PC-3 (cell line): ENCODE data around the gene SMARCD1. TPM values are rescaled to one million over a fixed set of nuclear protein-coding genes. Genes with fewer than 3 reads are reported as not detected.

Experiments
- ATAC-seq: fragments of 200-7000 bp; cut with Tn5 transposase; 2 replicates; pipeline ENCODE4 v1.9.1; 2020; ENCODE audit warnings: mild to moderate bottlenecking, moderate library complexity
- BruUV-seq: library from RNA; stranded (reverse); fragments of 400-500 nt; replicated peaks from 2 replicates; lab custom pipeline; 2021; lab: Mats Ljungman, UMichigan
- CTCF ChIA-PET: fragments of 300-600 bp; sonication (Branson Sonifier 250); formaldehyde crosslinking; loops from one replicate; lab custom pipeline; 2022; ENCODE audit warnings: antibody characterized with exemption; lab: Charles Lee
- POLR2A ChIA-PET: fragments of 300-600 bp; sonication (Branson Sonifier 250); formaldehyde crosslinking; loops from one replicate; lab custom pipeline; 2022; ENCODE audit warnings: antibody characterized with exemption; ENCODE audit not compliant: unreplicated experiment; lab: Charles Lee
- DNase-seq: peaks from one replicate; pipeline ENCODE4 v3.0.0-alpha.2; 2015
- H2AFZ ChIP-seq: fragments of 300-600 bp; sonication (generic); 2 replicates; pipeline ENCODE4 v1.6.0; 2016; ENCODE audit warnings: antibody characterized with exemption, low read length
- H3F3A ChIP-seq: fragments of 300-600 bp; sonication (generic); one replicate; pipeline ENCODE4 v1.6.0; 2017; ENCODE audit warnings: antibody characterized with exemption, low read length, control low read depth, mild to moderate bottlenecking; ENCODE audit not compliant: unreplicated experiment
- H3K27ac ChIP-seq: fragments of 300-600 bp; sonication (generic); 2 replicates; pipeline ENCODE4 v1.5.1; 2016; ENCODE audit warnings: mild to moderate bottlenecking, low read length
- H3K27me3 ChIP-seq: fragments of 300-600 bp; sonication (generic); 2 replicates; pipeline ENCODE4 v1.6.1; 2016; ENCODE audit warnings: low read length, mixed read lengths
- H3K36me3 ChIP-seq: fragments of 300-600 bp; sonication (generic); 2 replicates; pipeline ENCODE4 v1.6.1; 2016; ENCODE audit warnings: low read depth, mixed run types, low read length, mixed read lengths
- H3K4me1 ChIP-seq: fragments of 300-600 bp; sonication (generic); 2 replicates; pipeline ENCODE4 v1.5.1; 2016; ENCODE audit warnings: low read length; ENCODE audit not compliant: insufficient read depth
- H3K4me2 ChIP-seq: fragments of 300-600 bp; sonication (generic); 2 replicates; pipeline ENCODE4 v1.6.0; 2016; ENCODE audit warnings: low read length
- H3K4me3 ChIP-seq: fragments of 300-600 bp; sonication (generic); 2 replicates; pipeline ENCODE4 v1.5.1; 2016; ENCODE audit warnings: mild to moderate bottlenecking, low read length, mixed read lengths
- H3K79me2 ChIP-seq: fragments of 300-600 bp; sonication (generic); 2 replicates; pipeline ENCODE4 v1.6.1; 2017; ENCODE audit warnings: low read length, mixed read lengths
- H3K9ac ChIP-seq: fragments of 300-600 bp; sonication (generic); 2 replicates; pipeline ENCODE4 v1.6.0; 2016; ENCODE audit warnings: mild to moderate bottlenecking, low read length
- H3K9me2 ChIP-seq: fragments of 300-600 bp; sonication (generic); replicated peaks from 2 replicates; pipeline ENCODE4 v1.6.1; 2016; ENCODE audit warnings: mixed run types, low read length, mixed read lengths
- H3K9me3 ChIP-seq: fragments of 300-600 bp; sonication (generic); 2 replicates; pipeline ENCODE4 v1.6.1; 2016; ENCODE audit warnings: low read length, mixed read lengths
- H4K20me1 ChIP-seq: fragments of 300-600 bp; sonication (generic); 2 replicates; pipeline ENCODE4 v1.6.1; 2016; ENCODE audit warnings: low read length, mixed read lengths
- CTCF ChIP-seq: fragments of 300-600 bp; sonication (generic); conservative IDR thresholded peaks from 2 replicates; pipeline ENCODE4 v1.5.1; 2017; ENCODE audit warnings: antibody characterized with exemption, low read depth, mild to moderate bottlenecking, low read length
- EZH2 ChIP-seq: fragments of 300-600 bp; sonication (generic); IDR thresholded peaks from one replicate; pipeline ENCODE4 v1.6.1; 2017; ENCODE audit warnings: antibody characterized with exemption, mild to moderate bottlenecking, low read length; ENCODE audit not compliant: unreplicated experiment
- EZH2phosphoT487 ChIP-seq: fragments of 300-600 bp; sonication (generic); IDR thresholded peaks from 2 replicates; pipeline ENCODE4 v1.6.1; 2018; ENCODE audit warnings: mild to moderate bottlenecking, antibody characterized with exemption, low read length, borderline replicate concordance
- intact Hi-C: fragments of 100-400 bp; cut with micrococcal nuclease; formaldehyde crosslinking; loops from 2 replicates; pipeline ENCODE4 v1.9.0; 2023
- total RNA-seq: library from RNA; depleted of rRNA; stranded (reverse); fragments of >200 nt; gene quantifications from 2 replicates; pipeline ENCODE4 v1.2.3, GENCODE V29; 2014; rRNA removed

Gene SMARCD1
- total RNA-seq, 1 experiment from 2014 or later, result 105 TPM

GRCh38 chr12:50149311-50149710, 64.2 kb downstream of the SMARCD1 start:
- ChIA-PET POLR2A (no interaction called here), CTCF (interaction anchor here (0.6 kb wide), 1 partner anchor 27 kb away, joined by 4 read pairs; no protein-coding TSS in a partner anchor)
- H3K27ac ChIP-seq, result no peak overlapping the region
- no peak for DNase-seq
- intact Hi-C loops, result no loop called here
- no peaks in the 10 kb centered on the region for H4K20me1 ChIP-seq
- H3K9me3 ChIP-seq, result no peaks in the 10 kb centered on the region
- H2AFZ ChIP-seq, result no peak overlapping the region
- H3K4me1 ChIP-seq, result no peaks in the 10 kb centered on the region
- no peak overlapping the region for H3K9ac ChIP-seq
- no peaks in the 10 kb centered on the region for H3F3A ChIP-seq
- H3K4me2 ChIP-seq, result no peak overlapping the region
- TF ChIP-seq EZH2 (no peak), CTCF (no peak), EZH2phosphoT487 (no peak)
- no peak for ATAC-seq
- no peaks in the 10 kb centered on the region for H3K36me3 ChIP-seq
- no TSS peak for BruUV-seq
- no peaks in the 10 kb centered on the region for H3K79me2 ChIP-seq
- no peak overlapping the region for H3K4me3 ChIP-seq
- H3K9me2 ChIP-seq, result no peaks in the 10 kb centered on the region
- H3K27me3 ChIP-seq, result no peaks in the 10 kb centered on the region

Other genes with a start within 250 kb of the SMARCD1 start
- 4.5 and 5.4 TPM in 2 replicates for gene BCDIN3D, start 242.2 kb upstream of the SMARCD1 start, total RNA-seq
- gene FAIM2, start 181.4 kb upstream of the SMARCD1 start, total RNA-seq, result 0.18 TPM in 1 of 2 replicates, not detected in the other
- gene AQP2, start 134.6 kb upstream of the SMARCD1 start, total RNA-seq, result not detected in 2 replicates
- not detected in 2 replicates for gene AQP5, start 123.5 kb upstream of the SMARCD1 start, total RNA-seq
- not detected in 2 replicates for gene AQP6, start 112.4 kb upstream of the SMARCD1 start, total RNA-seq
- gene RACGAP1, start 59.8 kb upstream of the SMARCD1 start, total RNA-seq, result 95.3 and 97.9 TPM in 2 replicates
- 6.0 and 6.3 TPM in 2 replicates for gene ASIC1, start 27.7 kb upstream of the SMARCD1 start, total RNA-seq
- 0.11 and 0.40 TPM in 2 replicates for gene GPD1, start 18.7 kb downstream of the SMARCD1 start, total RNA-seq
- 75.7 and 84.7 TPM in 2 replicates for gene COX14, start 26.9 kb downstream of the SMARCD1 start, total RNA-seq
- gene CERS5, start 82.0 kb downstream of the SMARCD1 start, total RNA-seq, result 24.9 and 29.7 TPM in 2 replicates
- 45.1 and 58.2 TPM in 2 replicates for gene LIMA1, start 198.2 kb downstream of the SMARCD1 start, total RNA-seq